Heart left ventricle (tissue), 13 donors: ENCODE data around the gene HSF2BP.

Experiments used
- POLR2A ChIP-seq, 2 donors: fragments of 450-650 bp; IDR thresholded peaks; one replicate each; pipeline ENCODE4 v1.6.1; 2017; ENCODE audit warnings: antibody characterized with exemption in 2 of 2, mild to moderate bottlenecking in 2 of 2, moderate library complexity in 2 of 2
- TF ChIP-seq, protein P1 (sequence below), 12 donors: fragments of 200-600 bp; sonication (generic) in 4 of 12; IDR thresholded peaks; one replicate each; pipeline versions ENCODE4 v1.5.0 to v1.8.0; 2018 to 2022; ENCODE audit warnings: antibody characterized with exemption in 12 of 12, mild to moderate bottlenecking in 5 of 12
- donor health status: ischemic (EF 13 %, LVEDD 7.1; RV severe dilation, severe dysfunction).
- donor health status: DM: no; HTN: yes; CAD: no.
- donor health status: DM: no; HTN: no; CAD: no.
- donor health status: ischemic (EF 25% LVEDD 6.9; RV normal size, moderate dysfunction).
- donor health status: ischemic (EF 25% LVEDD 5.7; RV mildly dilated, moderate dysfunction).
- donor health status: ischemic (EF 35%, LVEDD 5.7; RV mildly dilated, moderate dysfunction).
- donor health status: nonischemic (EF 11% LVEDD 7.7; RV severe dilation, severe dysfunction).
- donor health status: DM: yes; HTN: yes; CAD: no.
- donor health status: PGD.
- donor health status: ischemic (EF 29% LVEDD 5.4; RV normal size, mild dysfunction).
- donor health status: nonischemic (EF 23%, LVEDD 6.1; RV moderate dilation, normal function).

DNA sequence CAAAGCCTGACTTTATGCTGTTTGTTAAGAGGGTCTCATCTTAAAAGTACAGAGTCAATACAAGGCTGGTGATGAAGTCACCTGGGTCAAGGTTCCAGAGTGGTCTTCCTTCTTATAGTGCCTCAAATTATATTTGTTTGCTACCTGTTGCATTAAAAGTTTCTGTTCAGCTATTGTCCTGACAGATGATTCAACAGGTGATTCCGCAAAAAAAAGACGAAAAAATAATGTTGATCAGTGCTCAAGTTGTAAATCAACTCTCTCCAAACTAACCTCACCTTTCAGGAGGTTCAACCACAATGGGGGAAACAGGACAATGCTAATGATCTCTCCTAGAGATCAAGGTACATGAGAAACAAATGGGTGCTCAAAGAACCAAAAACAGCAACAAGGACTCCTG, 35.7 kb downstream of the HSF2BP start:
- TF ChIP-seq, protein P1, sequence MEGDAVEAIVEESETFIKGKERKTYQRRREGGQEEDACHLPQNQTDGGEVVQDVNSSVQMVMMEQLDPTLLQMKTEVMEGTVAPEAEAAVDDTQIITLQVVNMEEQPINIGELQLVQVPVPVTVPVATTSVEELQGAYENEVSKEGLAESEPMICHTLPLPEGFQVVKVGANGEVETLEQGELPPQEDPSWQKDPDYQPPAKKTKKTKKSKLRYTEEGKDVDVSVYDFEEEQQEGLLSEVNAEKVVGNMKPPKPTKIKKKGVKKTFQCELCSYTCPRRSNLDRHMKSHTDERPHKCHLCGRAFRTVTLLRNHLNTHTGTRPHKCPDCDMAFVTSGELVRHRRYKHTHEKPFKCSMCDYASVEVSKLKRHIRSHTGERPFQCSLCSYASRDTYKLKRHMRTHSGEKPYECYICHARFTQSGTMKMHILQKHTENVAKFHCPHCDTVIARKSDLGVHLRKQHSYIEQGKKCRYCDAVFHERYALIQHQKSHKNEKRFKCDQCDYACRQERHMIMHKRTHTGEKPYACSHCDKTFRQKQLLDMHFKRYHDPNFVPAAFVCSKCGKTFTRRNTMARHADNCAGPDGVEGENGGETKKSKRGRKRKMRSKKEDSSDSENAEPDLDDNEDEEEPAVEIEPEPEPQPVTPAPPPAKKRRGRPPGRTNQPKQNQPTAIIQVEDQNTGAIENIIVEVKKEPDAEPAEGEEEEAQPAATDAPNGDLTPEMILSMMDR (IDR thresholded peaks at IDR 0.05) = no peak
- TF ChIP-seq POLR2A (IDR thresholded peaks at IDR 0.05) = no peak
